HepG2 (cell line): ENCODE measurements around the gene ERFL. TPM values are rescaled to one million over a fixed set of nuclear protein-coding genes. Genes with fewer than 3 reads are reported as not detected.

Experiments used
- CBFB ChIP-seq: sonication (generic); formaldehyde crosslinking; IDR thresholded peaks from 2 replicates; pipeline ENCODE4 v1.4.0; 2020; ENCODE audit warnings: missing genetic modification reagents
- EED ChIP-seq: sonication (generic); formaldehyde crosslinking; IDR thresholded peaks from 2 replicates; pipeline ENCODE4 v1.5.0; 2020; ENCODE audit warnings: mild to moderate bottlenecking, missing genetic modification reagents
- ELF1 ChIP-seq: sonication (generic); formaldehyde crosslinking; IDR thresholded peaks from 2 replicates; pipeline ENCODE4 v1.4.0; 2020; ENCODE audit warnings: missing genetic modification reagents
- MED1 ChIP-seq: sonication (generic); formaldehyde crosslinking; IDR thresholded peaks from 2 replicates; pipeline ENCODE4 v1.4.0; 2020; ENCODE audit warnings: missing genetic modification reagents
- MYNN ChIP-seq: sonication (generic); formaldehyde crosslinking; IDR thresholded peaks from 2 replicates; pipeline ENCODE4 v1.4.0; 2020; ENCODE audit warnings: mild to moderate bottlenecking, low read depth, missing genetic modification reagents
- NCOR1 ChIP-seq: fragments of 200-600 bp; sonication (generic); IDR thresholded peaks from 2 replicates; pipeline ENCODE4 v1.7.0; 2017; ENCODE audit warnings: antibody characterized with exemption, low read length, borderline replicate concordance
- SKI ChIP-seq: fragments of 450-650 bp; IDR thresholded peaks from one replicate; pipeline ENCODE4 v1.6.1; 2018; ENCODE audit warnings: mild to moderate bottlenecking; ENCODE audit not compliant: partially characterized antibody
- SOX13 ChIP-seq, 3 experiments: fragments of 450-650 bp in 1 of 3; sonication (generic) in 1 of 3; formaldehyde crosslinking in 1 of 3; IDR thresholded peaks in 2 of 3; conservative IDR thresholded peaks in 1 of 3; 2 replicates each; pipeline versions ENCODE4 v1.5.0 to v1.6.1; 2016 to 2020; ENCODE audit warnings: antibody characterized with exemption in 1 of 3, mild to moderate bottlenecking in 1 of 3, missing compliant biosample characterization in 1 of 3, missing genetic modification reagents in 1 of 3, moderate library complexity in 1 of 3
- SP140L ChIP-seq: sonication (generic); formaldehyde crosslinking; IDR thresholded peaks from 2 replicates; pipeline ENCODE4 v1.4.0; 2020; ENCODE audit warnings: missing genetic modification reagents, borderline replicate concordance
- TRIM24 ChIP-seq: sonication (generic); formaldehyde crosslinking; IDR thresholded peaks from 2 replicates; pipeline ENCODE4 v1.8.0; 2022; ENCODE audit warnings: mild to moderate bottlenecking, missing genetic modification reagents
- ZMYM4 ChIP-seq: sonication (generic); formaldehyde crosslinking; IDR thresholded peaks from 2 replicates; pipeline ENCODE4 v1.8.1; 2023; ENCODE audit warnings: mild to moderate bottlenecking, missing genetic modification reagents
- ZNF20 ChIP-seq: sonication (generic); formaldehyde crosslinking; IDR thresholded peaks from 2 replicates; pipeline ENCODE4 v1.4.0; 2020; ENCODE audit warnings: mild to moderate bottlenecking, moderate library complexity, missing genetic modification reagents
- ZNF274 ChIP-seq: sonication (generic); formaldehyde crosslinking; IDR thresholded peaks from 2 replicates; pipeline ENCODE4 v1.5.1; 2020; ENCODE audit warnings: mild to moderate bottlenecking, missing genetic modification reagents
- ZNF441 ChIP-seq: sonication (generic); formaldehyde crosslinking; IDR thresholded peaks from 2 replicates; pipeline ENCODE4 v1.7.0; 2021; ENCODE audit warnings: missing genetic modification reagents, borderline replicate concordance
- ZNF629 ChIP-seq: sonication (generic); formaldehyde crosslinking; conservative IDR thresholded peaks from 2 replicates; pipeline ENCODE4 v1.5.0; 2020; ENCODE audit warnings: missing genetic modification reagents
- polyA plus RNA-seq, 8 experiments: library from polyadenylated mRNA; depleted of rRNA in 3 of 8; stranded (reverse) in 7 of 8; unstranded in 1 of 8; fragments of >200 nt; fragmentation: Illumina TruSeq in 4 of 8; extraction: Trizol in 4 of 8; gene quantifications; 2 replicates each; pipeline versions ENCODE4 v1.2.1 to v1.2.3, GENCODE V29; 2011 to 2016; ENCODE audit warnings: low read depth in 4 of 8, missing spikeins in 1 of 8, mixed read lengths in 1 of 8; ENCODE audit not compliant: insufficient read depth in 1 of 8
- total RNA-seq, 5 experiments: library from RNA; depleted of rRNA; stranded (reverse); fragments of >200 nt; fragmentation: Illumina TruSeq; extraction: Trizol; gene quantifications; 2 replicates each; pipeline ENCODE4 v1.2.3, GENCODE V29; 2016; ENCODE audit warnings: low read depth in 1 of 5
- TF ChIP-seq, protein P1 (sequence below): sonication (generic); formaldehyde crosslinking; IDR thresholded peaks from 2 replicates; pipeline ENCODE4 v1.5.1; 2020; ENCODE audit warnings: mild to moderate bottlenecking, moderate library complexity, missing genetic modification reagents
- TF ChIP-seq, protein P2 (sequence below), 2 experiments: sonication (generic) in 1 of 2; formaldehyde crosslinking in 1 of 2; IDR thresholded peaks; 2 replicates each; pipeline versions ENCODE4 v1.5.1 to v1.6.1; 2011 to 2020; ENCODE audit warnings: borderline replicate concordance in 1 of 2, low read depth in 1 of 2, low read length in 1 of 2, mild to moderate bottlenecking in 1 of 2, missing genetic modification reagents in 1 of 2, moderate library complexity in 1 of 2
- TF ChIP-seq, protein P3 (sequence below): sonication (generic); formaldehyde crosslinking; IDR thresholded peaks from 2 replicates; pipeline ENCODE4 v1.4.0; 2020; ENCODE audit warnings: mild to moderate bottlenecking, missing genetic modification reagents

The ERFL gene
- total and polyA plus RNA-seq, 2 of the 13 experiments (the other 11 are each of a cell fraction or from before 2014, with no cell fraction given) = not detected

GRCh38 chr19:41882568-41883462, 45.4 kb downstream of the ERFL start, which contains the start of gene ARHGEF1 (continued):
- TF ChIP-seq, protein P1, sequence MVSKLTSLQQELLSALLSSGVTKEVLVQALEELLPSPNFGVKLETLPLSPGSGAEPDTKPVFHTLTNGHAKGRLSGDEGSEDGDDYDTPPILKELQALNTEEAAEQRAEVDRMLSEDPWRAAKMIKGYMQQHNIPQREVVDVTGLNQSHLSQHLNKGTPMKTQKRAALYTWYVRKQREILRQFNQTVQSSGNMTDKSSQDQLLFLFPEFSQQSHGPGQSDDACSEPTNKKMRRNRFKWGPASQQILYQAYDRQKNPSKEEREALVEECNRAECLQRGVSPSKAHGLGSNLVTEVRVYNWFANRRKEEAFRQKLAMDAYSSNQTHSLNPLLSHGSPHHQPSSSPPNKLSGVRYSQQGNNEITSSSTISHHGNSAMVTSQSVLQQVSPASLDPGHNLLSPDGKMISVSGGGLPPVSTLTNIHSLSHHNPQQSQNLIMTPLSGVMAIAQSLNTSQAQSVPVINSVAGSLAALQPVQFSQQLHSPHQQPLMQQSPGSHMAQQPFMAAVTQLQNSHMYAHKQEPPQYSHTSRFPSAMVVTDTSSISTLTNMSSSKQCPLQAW (CRISPR knock-in tag) = peak; percentile 31; the same call in 1 of the 2 replicates
- no peak for TF ChIP-seq MYNN (CRISPR knock-in tag)
- TF ChIP-seq NCOR1 = no peak
- no peak for TF ChIP-seq TRIM24 (CRISPR knock-in tag)
- no peak for TF ChIP-seq ZNF441 (CRISPR knock-in tag)
- peak; percentile 81 for TF ChIP-seq ZNF629 (CRISPR knock-in tag)
- TF ChIP-seq ZMYM4 (CRISPR knock-in tag) = no peak
- TF ChIP-seq ELF1 (CRISPR knock-in tag) = no peak
- TF ChIP-seq, protein P2, sequence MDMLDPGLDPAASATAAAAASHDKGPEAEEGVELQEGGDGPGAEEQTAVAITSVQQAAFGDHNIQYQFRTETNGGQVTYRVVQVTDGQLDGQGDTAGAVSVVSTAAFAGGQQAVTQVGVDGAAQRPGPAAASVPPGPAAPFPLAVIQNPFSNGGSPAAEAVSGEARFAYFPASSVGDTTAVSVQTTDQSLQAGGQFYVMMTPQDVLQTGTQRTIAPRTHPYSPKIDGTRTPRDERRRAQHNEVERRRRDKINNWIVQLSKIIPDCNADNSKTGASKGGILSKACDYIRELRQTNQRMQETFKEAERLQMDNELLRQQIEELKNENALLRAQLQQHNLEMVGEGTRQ (IDR thresholded peaks at IDR 0.05; ENCODE audit: low read depth, low read length) = no peak
- TF ChIP-seq, protein P2 (CRISPR knock-in tag; IDR thresholded peaks at IDR 0.05; ENCODE audit: borderline replicate concordance) = no peak
- no peak for TF ChIP-seq SOX13 (IDR thresholded peaks at IDR 0.05)
- no peak for TF ChIP-seq SOX13 (CRISPR knock-in tag; conservative IDR thresholded peaks at IDR 0.05 in 1 of 2, IDR thresholded peaks at IDR 0.05 in 1 of 2)
- no peak for TF ChIP-seq SKI
- no peak for TF ChIP-seq SP140L (CRISPR knock-in tag)
- TF ChIP-seq MED1 (CRISPR knock-in tag) = no peak
- no peak for TF ChIP-seq EED
- TF ChIP-seq CBFB = no peak
- TF ChIP-seq, protein P3, sequence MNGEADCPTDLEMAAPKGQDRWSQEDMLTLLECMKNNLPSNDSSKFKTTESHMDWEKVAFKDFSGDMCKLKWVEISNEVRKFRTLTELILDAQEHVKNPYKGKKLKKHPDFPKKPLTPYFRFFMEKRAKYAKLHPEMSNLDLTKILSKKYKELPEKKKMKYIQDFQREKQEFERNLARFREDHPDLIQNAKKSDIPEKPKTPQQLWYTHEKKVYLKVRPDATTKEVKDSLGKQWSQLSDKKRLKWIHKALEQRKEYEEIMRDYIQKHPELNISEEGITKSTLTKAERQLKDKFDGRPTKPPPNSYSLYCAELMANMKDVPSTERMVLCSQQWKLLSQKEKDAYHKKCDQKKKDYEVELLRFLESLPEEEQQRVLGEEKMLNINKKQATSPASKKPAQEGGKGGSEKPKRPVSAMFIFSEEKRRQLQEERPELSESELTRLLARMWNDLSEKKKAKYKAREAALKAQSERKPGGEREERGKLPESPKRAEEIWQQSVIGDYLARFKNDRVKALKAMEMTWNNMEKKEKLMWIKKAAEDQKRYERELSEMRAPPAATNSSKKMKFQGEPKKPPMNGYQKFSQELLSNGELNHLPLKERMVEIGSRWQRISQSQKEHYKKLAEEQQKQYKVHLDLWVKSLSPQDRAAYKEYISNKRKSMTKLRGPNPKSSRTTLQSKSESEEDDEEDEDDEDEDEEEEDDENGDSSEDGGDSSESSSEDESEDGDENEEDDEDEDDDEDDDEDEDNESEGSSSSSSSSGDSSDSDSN (CRISPR knock-in tag) = peak; percentile 61; the same call in 1 of the 2 replicates
- TF ChIP-seq ZNF20 (CRISPR knock-in tag) = no peak
- no peak for TF ChIP-seq ZNF274 (CRISPR knock-in tag)
